Spleen (tissue), 11 donors: ENCODE measurements around the gene FAM110A. TPM values are rescaled to one million over a fixed set of nuclear protein-coding genes. Genes with fewer than 3 reads are reported as not detected.
A peak's percentile ranks its signal among the peaks of the same experiment; 100 is the strongest.

Source experiments
- DNase-seq: peaks from one replicate; pipeline ENCODE4 v3.0.0-alpha.2; 2020
- H3K27ac ChIP-seq, 8 donors: fragments of 200-600 bp; sonication (generic) in 7 of 8; 1 replicate in 4 of 8; 2 replicates in 4 of 8; pipeline versions ENCODE4 v1.5.0 to v1.8.0; 2016 to 2021; ENCODE audit warnings: inconsistent platforms in 4 of 8, mild to moderate bottlenecking in 4 of 8, moderate library complexity in 1 of 8
- H3K27me3 ChIP-seq, 7 donors: fragments of 200-600 bp; sonication (generic) in 6 of 7; replicated peaks in 1 of 7; 1 replicate in 4 of 7; 2 replicates in 3 of 7; pipeline versions ENCODE4 v1.5.0 to v1.8.0; 2016 to 2021; ENCODE audit warnings: inconsistent platforms in 3 of 7, mild to moderate bottlenecking in 1 of 7
- H3K36me3 ChIP-seq, 6 donors: fragments of 200-600 bp; sonication (generic) in 5 of 6; 1 replicate in 4 of 6; 2 replicates in 2 of 6; pipeline versions ENCODE4 v1.5.0 to v1.8.0; 2016 to 2021; ENCODE audit warnings: inconsistent platforms in 2 of 6
- H3K4me1 ChIP-seq, 6 donors: fragments of 200-600 bp; sonication (generic) in 5 of 6; 1 replicate in 3 of 6; 2 replicates in 3 of 6; pipeline versions ENCODE4 v1.5.0 to v1.8.0; 2016 to 2021; ENCODE audit warnings: inconsistent platforms in 3 of 6
- H3K4me3 ChIP-seq, 8 donors: fragments of 200-600 bp; sonication (generic) in 7 of 8; 1 replicate in 4 of 8; 2 replicates in 4 of 8; pipeline versions ENCODE4 v1.5.0 to v1.8.0; 2016 to 2021; ENCODE audit warnings: inconsistent platforms in 4 of 8, mild to moderate bottlenecking in 4 of 8, moderate library complexity in 2 of 8
- H3K9me3 ChIP-seq, 8 donors: fragments of 200-600 bp; sonication (generic) in 7 of 8; 1 replicate in 4 of 8; 2 replicates in 4 of 8; pipeline versions ENCODE4 v1.5.0 to v1.8.0; 2016 to 2021; ENCODE audit warnings: inconsistent platforms in 4 of 8
- CTCF ChIP-seq, 11 experiments: fragments of 200-600 bp in 7 of 11; fragments of 450-650 bp in 4 of 11; sonication (generic) in 4 of 11; IDR thresholded peaks in 8 of 11; conservative IDR thresholded peaks in 3 of 11; 1 replicate in 7 of 11; 2 replicates in 4 of 11; pipeline versions ENCODE4 v1.4.0 to v1.8.0; 2016 to 2021; ENCODE audit warnings: antibody characterized with exemption in 11 of 11, inconsistent platforms in 4 of 11, mild to moderate bottlenecking in 1 of 11
- POLR2A ChIP-seq, 3 donors: fragments of 450-650 bp; IDR thresholded peaks; one replicate each; pipeline ENCODE4 v1.5.1; 2017; ENCODE audit warnings: antibody characterized with exemption in 3 of 3, mild to moderate bottlenecking in 1 of 3
- POLR2AphosphoS5 ChIP-seq, 3 donors: sonication (generic); formaldehyde crosslinking; IDR thresholded peaks; one replicate each; pipeline ENCODE4 v1.5.1; 2017; ENCODE audit warnings: antibody characterized with exemption in 3 of 3
- WGBS, 5 donors: extraction: QIAGEN DNeasy Blood & Tissue Kit in 3 of 5; methylation state at CpG; one replicate each; pipeline versions ENCODE4 v1.1.5 to v1.1.7; 2013 to 2018; 5-methylcytosine and 5-hydroxymethylcytosine counted together
- intact Hi-C: fragments of 100-400 bp; cut with DNase I; formaldehyde crosslinking; loops from one replicate; pipeline ENCODE4 v1.15.0; 2023; ENCODE audit warnings: low total_unique reads
- polyA plus RNA-seq, 3 donors: library from polyadenylated mRNA; stranded (reverse); fragments of 200-250 nt; gene quantifications; one replicate each; pipeline ENCODE4 v1.2.1, GENCODE V29; 2013
- total RNA-seq, 7 donors: library from RNA; depleted of rRNA in 3 of 7; stranded (reverse); fragments of >200 nt in 3 of 7; fragmentation: NEBNext Ultra II Directional in 4 of 7; extraction: Animal tissue kit (Norgen Biotek cat#: 25700) in 4 of 7; gene quantifications; one replicate each; pipeline versions ENCODE4 v1.1.0 to v1.2.1, GENCODE V29; 2016 to 2021
- donor health status: healthy with polysubstance abuse.
- donor health status: DM: no; HTN: no; CAD: no; lungs with moderate emphysema.
- donor health status: DM: no; HTN: no; CAD: no.
- donor health status: Bipolar disorder and iron deficiency.
- donor health status: healthy.
- donor health status: DM: no; HTN: no; CAD: no.
- donor health status: DM: yes; HTN: yes; CAD: no.

The FAM110A gene
- total and polyA plus RNA-seq, 10 donors = 11.3 to 32.0 (median 23.2) TPM

GRCh38 chr20:881051-881782 lies 47.7 kb downstream of the FAM110A start:
- peak; percentile 27 for DNase-seq
- Histone ChIP-seq H3K27me3 (peaks cover 0 to 26% (median 6%) of the 10 kb centered on the region in 7 donors), H3K4me3 (no peak overlapping the region), H3K36me3 (no peaks in the 10 kb centered on the region), H3K4me1 (peaks cover 0 to 16% (median 0%) of the 10 kb centered on the region in 6 donors), H3K27ac (peak overlapping the region in 2 of 8 donors; percentile 25), H3K9me3 (no peaks in the 10 kb centered on the region)
- intact Hi-C loops = no loop called here
- 61 to 72% (median 66%) methylated on average over 8 to 10 of the region's 10 CpGs for WGBS, 5 donors
- TF ChIP-seq POLR2AphosphoS5 (IDR thresholded peaks at IDR 0.05) = no peak
- no peak for TF ChIP-seq CTCF (IDR thresholded peaks at IDR 0.05 in 8 of 11, conservative IDR thresholded peaks at IDR 0.05 in 3 of 11)
- no peak for TF ChIP-seq POLR2A (IDR thresholded peaks at IDR 0.05)

GRCh38 chr20:881783-882144 lies 48.2 kb downstream of the FAM110A start:
- Histone ChIP-seq H3K36me3 (no peaks in the 10 kb centered on the region), H3K4me1 (peaks cover 0 to 16% (median 0%) of the 10 kb centered on the region in 6 donors), H3K27me3 (peaks cover 0 to 26% (median 6%) of the 10 kb centered on the region in 7 donors), H3K4me3 (no peak overlapping the region), H3K27ac (peak overlapping the region in 2 of 8 donors; percentile 25), H3K9me3 (no peaks in the 10 kb centered on the region)
- TF ChIP-seq CTCF (IDR thresholded peaks at IDR 0.05 in 8 of 11, conservative IDR thresholded peaks at IDR 0.05 in 3 of 11) (no peak), POLR2AphosphoS5 (IDR thresholded peaks at IDR 0.05) (no peak), POLR2A (IDR thresholded peaks at IDR 0.05) (no peak)
- peak; percentile 17 for DNase-seq
- intact Hi-C loops = no loop called here

- H3K27ac ChIP-seq = no peak overlapping the region
- no peak for DNase-seq
- no peak overlapping the region for H3K4me3 ChIP-seq
- peaks cover 0 to 16% (median 0%) of the 10 kb centered on the region in 6 donors for H3K4me1 ChIP-seq
- no peaks in the 10 kb centered on the region for H3K36me3 ChIP-seq
- peaks cover 0 to 26% (median 6%) of the 10 kb centered on the region in 7 donors for H3K27me3 ChIP-seq
- TF ChIP-seq CTCF (IDR thresholded peaks at IDR 0.05 in 8 of 11, conservative IDR thresholded peaks at IDR 0.05 in 3 of 11) (no peak), POLR2A (IDR thresholded peaks at IDR 0.05) (no peak), POLR2AphosphoS5 (IDR thresholded peaks at IDR 0.05) (no peak)
- H3K9me3 ChIP-seq = no peaks in the 10 kb centered on the region
- 18 to 24% (median 19%) methylated on average over 25 to 41 of the region's 41 CpGs for WGBS, 5 donors
- intact Hi-C loops = no loop called here
Observed at GRCh38 chr20:884983-885952, 51.8 kb downstream of the FAM110A start.

GRCh38 chr20:887137-887536 lies 53.6 kb downstream of the FAM110A start:
- no peak for TF ChIP-seq POLR2AphosphoS5 (IDR thresholded peaks at IDR 0.05)
- no peak for TF ChIP-seq POLR2A (IDR thresholded peaks at IDR 0.05)
- TF ChIP-seq CTCF (IDR thresholded peaks at IDR 0.05 in 8 of 11, conservative IDR thresholded peaks at IDR 0.05 in 3 of 11) = no peak
- Histone ChIP-seq H3K27ac (no peak overlapping the region), H3K4me1 (peaks cover 0 to 24% (median 0%) of the 10 kb centered on the region in 6 donors), H3K36me3 (no peaks in the 10 kb centered on the region), H3K4me3 (no peak overlapping the region), H3K9me3 (no peaks in the 10 kb centered on the region), H3K27me3 (peaks cover 0 to 31% (median 6%) of the 10 kb centered on the region in 7 donors)
- WGBS, 5 donors = 84 to 95% (median 92%) methylated on average over 2 of the region's 2 CpGs
- intact Hi-C loops = no loop called here
- no peak for DNase-seq
